ENCODE data around the gene CAPN5.
"Not testable (repeated sequence)": the region's sequence is repeated elsewhere in the genome, so short reads cannot be mapped to it uniquely, and the experiment has no call there.

Gene CAPN5

DNA sequence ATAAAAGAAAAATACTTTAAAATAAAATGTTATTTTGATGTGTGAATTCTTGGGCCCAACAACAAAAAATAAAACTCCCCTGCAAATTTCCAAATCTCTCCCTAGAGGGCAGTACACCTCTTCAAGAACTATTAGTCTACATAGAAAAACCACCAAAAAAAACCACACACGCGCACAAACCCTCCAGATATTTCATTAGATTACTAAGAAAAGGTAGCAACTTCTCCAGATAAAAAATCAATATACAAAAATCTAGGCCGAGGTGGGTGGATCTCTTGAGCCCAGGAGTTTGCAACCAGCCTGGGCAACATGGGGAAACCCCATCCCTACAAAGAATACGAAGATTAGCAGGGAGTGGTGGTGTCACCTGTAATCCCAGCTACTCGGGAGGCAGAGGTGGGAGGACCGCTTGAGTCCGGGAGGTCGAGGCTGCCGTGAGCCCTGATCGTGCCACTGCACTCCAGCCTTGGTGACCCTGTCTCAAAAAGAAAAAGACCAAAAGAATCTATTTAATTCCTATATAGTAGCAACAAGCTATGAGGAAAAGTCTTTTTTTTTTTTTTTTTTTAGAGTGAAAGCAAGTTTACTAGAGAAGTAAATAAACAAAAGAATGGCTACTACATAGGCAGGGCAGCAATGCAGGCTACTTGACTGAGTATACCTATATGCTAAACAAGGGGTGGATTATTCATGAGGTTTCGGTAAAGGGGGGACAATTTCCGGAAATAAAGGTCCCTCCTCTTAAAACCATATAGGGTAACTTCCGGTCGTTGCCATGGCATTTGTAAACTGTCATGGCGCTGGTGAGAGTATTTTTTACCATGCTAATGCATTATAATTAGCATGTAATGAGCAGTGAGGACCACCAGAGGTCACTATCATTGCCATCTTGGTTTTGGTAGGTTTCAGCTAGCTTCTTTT is 19.5 kb upstream of the CAPN5 start:
- TF ChIP-seq, protein P1, sequence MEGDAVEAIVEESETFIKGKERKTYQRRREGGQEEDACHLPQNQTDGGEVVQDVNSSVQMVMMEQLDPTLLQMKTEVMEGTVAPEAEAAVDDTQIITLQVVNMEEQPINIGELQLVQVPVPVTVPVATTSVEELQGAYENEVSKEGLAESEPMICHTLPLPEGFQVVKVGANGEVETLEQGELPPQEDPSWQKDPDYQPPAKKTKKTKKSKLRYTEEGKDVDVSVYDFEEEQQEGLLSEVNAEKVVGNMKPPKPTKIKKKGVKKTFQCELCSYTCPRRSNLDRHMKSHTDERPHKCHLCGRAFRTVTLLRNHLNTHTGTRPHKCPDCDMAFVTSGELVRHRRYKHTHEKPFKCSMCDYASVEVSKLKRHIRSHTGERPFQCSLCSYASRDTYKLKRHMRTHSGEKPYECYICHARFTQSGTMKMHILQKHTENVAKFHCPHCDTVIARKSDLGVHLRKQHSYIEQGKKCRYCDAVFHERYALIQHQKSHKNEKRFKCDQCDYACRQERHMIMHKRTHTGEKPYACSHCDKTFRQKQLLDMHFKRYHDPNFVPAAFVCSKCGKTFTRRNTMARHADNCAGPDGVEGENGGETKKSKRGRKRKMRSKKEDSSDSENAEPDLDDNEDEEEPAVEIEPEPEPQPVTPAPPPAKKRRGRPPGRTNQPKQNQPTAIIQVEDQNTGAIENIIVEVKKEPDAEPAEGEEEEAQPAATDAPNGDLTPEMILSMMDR (IDR thresholded peaks at IDR 0.05; ENCODE audit: control extremely low read depth, extremely low read depth, low read depth, missing control alignments), result peak; percentile 66
- POLR2A ChIA-PET, result interaction anchor here (0.6 kb wide), 4 partner anchors 44 to 571 kb away, joined by 3 to 5 read pairs (median 3); no protein-coding TSS in a partner anchor
- CTCF ChIA-PET, result interaction anchor here (0.6 to 3.0 kb wide), 23 partner anchors 11 to 572 kb away, joined by 3 to 85 read pairs (median 5); partner anchors contain the start of genes MYO7A and OMP
- peak; percentile 73 for DNase-seq (ENCODE audit: extremely low spot score)

DNA sequence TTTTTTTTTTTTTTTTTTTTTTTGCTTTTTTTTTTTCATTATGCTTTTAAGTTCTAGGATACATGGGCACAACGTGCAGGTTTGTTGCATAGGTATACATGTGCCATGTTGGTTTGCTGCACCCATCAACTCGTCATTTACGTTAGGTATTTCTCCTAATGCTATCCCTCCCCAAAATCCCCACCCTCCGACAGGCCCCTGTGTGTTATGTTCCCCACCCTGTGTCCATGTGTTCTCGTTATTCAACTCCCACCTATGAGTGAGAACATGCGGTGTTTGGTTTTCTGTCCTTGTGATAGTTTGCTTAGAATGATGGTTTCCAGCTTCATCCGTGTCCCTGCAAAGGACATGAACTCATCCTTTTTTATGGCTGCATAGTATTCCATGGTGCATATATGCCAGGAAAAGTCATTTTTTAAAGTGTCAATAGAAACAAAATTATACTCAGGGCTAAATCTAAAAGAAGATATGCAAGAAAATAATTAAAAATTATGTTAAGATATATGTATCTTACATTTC is 18.8 kb upstream of the CAPN5 start:
- not testable (repeated sequence) for DNase-seq (ENCODE audit: extremely low spot score)
- ChIA-PET CTCF (interaction anchor here (0.6 to 3.0 kb wide), 23 partner anchors 10 to 571 kb away, joined by 3 to 85 read pairs (median 5); partner anchors contain the start of genes MYO7A and OMP), POLR2A (interaction anchor here (0.6 kb wide), 3 partner anchors 43 to 97 kb away, joined by 3 to 5 read pairs (median 3); no protein-coding TSS in a partner anchor)

DNA sequence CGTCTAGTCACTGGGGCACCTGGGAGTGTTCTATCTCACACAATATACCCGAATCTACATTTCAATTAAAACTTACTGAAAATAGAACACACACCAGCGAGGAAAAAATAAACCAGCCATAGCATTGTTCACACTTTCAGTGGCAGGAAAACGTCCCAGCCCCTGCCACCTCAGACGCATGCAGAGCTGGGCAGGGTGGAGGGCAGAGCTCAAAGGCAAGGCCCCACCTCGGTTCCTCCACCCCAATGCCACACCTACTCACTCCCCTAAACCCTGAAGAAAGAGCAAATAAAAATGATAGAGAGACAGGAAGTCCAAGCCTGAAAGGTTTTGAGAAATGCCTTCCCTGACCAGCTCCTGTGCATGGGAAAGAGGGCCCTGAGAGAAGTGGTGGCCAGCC is 17.7 kb upstream of the CAPN5 start:
- TF ChIP-seq, protein P1 (IDR thresholded peaks at IDR 0.05; ENCODE audit: control extremely low read depth, extremely low read depth, low read depth, missing control alignments), result no peak
- DNase-seq (ENCODE audit: extremely low spot score), result no peak
- ChIA-PET CTCF (interaction anchor here (1.9 to 3.0 kb wide), 6 partner anchors 13 to 78 kb away, joined by 4 to 85 read pairs (median 14); partner anchors contain the start of gene MYO7A), POLR2A (no interaction called here)

DNA sequence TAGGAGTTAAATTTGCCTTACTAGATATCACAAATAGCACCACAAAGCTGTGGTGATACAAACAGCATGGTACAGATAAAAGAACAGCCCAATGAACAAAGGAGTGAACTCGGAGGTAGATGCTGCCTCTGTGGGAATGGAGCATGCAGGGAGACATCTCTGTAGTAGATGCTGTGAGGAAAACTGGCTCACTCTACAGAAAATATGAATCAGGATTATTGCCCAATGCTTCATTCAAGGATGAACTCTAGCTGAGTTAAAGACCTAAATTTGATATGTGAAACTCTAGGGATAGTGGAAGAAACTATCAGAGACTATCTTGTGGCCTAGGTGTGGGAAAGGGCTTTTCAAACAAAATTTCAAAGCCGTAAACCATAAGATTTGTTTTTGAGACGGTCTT is 15.3 kb upstream of the CAPN5 start:
- ChIA-PET POLR2A (no interaction called here), CTCF (interaction anchor here (0.8 to 4.9 kb wide), 5 partner anchors 12 to 131 kb away, joined by 3 to 34 read pairs (median 4); no protein-coding TSS in a partner anchor)
- DNase-seq (ENCODE audit: extremely low spot score), result no peak
- TF ChIP-seq, protein P1 (IDR thresholded peaks at IDR 0.05; ENCODE audit: control extremely low read depth, extremely low read depth, low read depth, missing control alignments), result no peak

DNA sequence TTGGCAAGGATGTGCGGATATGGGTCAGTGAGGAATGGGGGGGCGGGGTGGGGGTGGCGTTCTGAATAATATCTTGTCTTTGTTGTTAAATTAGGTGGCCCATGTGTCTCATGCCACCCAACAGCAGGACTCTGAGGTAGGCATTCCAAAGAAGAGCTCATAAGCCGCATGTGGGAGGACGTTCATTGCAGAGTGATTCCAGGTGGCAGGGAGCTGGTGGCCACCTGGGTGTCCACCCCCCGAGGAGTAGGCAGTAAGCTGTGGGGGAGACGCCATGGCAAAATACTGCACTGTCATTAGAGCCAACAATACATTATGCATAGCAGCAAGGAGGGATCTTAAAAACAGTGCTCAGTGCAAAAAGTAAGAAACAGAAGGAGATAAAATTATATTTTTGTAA is 14.3 kb upstream of the CAPN5 start:
- CTCF ChIA-PET, result interaction anchor here (0.8 to 4.9 kb wide), 3 partner anchors 13 to 39 kb away, joined by 3 to 34 read pairs (median 3); no protein-coding TSS in a partner anchor
- DNase-seq (ENCODE audit: extremely low spot score), result no peak
- POLR2A ChIA-PET, result no interaction called here
- TF ChIP-seq, protein P1 (IDR thresholded peaks at IDR 0.05; ENCODE audit: control extremely low read depth, extremely low read depth, low read depth, missing control alignments), result no peak

DNA sequence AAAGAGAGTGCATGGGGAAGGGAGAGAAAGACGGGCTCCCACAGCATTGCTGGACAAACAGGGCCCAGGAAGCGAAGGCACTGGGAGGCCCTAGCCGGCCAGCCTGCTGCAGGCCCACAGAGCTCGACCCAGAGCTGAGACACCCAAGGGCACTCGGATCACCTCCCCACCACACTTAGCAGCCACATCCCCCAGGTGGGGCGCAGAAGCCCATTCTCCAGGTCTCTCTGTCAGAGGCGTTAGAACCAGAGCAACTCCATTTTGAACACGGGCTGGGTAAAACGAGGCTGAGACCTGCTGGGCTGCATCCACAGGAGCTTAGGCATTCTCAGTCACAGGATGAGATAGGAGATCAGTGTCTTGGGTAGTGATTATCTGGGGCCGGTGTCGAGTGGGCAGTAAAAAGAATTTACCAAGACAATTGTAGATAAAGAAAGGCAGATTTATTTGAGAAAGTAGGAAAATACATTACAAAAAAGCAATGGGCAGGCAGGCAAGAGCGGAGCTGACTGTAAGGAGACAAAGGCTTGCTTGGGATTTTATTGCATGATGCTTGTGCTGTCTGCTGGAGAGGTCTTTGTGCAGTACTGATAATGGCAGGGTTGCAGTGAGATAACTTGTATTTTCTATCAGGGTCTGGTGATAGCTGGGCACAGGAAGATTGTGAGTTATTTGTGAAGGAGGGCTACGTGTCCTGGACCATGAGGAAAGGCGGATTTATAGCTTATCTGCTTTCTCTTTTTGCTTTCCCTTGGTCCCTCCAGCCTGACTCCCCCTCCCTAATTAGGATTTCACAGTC is 13.4 kb upstream of the CAPN5 start:
- TF ChIP-seq, protein P1 (IDR thresholded peaks at IDR 0.05; ENCODE audit: control extremely low read depth, extremely low read depth, low read depth, missing control alignments), result no peak
- POLR2A ChIA-PET, result no interaction called here

More for the DNA sequence above, 13.4 kb upstream of the CAPN5 start:
- no peak for DNase-seq (ENCODE audit: extremely low spot score)
- CTCF ChIA-PET, result interaction anchor here (0.8 to 4.9 kb wide), 4 partner anchors 8 to 38 kb away, joined by 3 to 34 read pairs (median 5); no protein-coding TSS in a partner anchor

Data from GM10248 (cell line).